NCI-H146 (cell line): ENCODE results near the gene FOXO1.
A peak's percentile ranks its signal among the peaks of the same experiment; 100 is the strongest.
"Not testable (repeated sequence)": the region's sequence is repeated elsewhere in the genome, so short reads cannot be mapped to it uniquely, and the experiment has no call there.

ENCODE experiments used
- DNase-seq: peaks from one replicate; lab custom pipeline; 2025; lab: John Stamatoyannopoulos, UW

FOXO1 gene

GRCh38 chr13:40666045-40666932, at the start of gene FOXO1:
FOXO1 (minus strand) TSS chr13:40666641; CDS start chr13:40666212, 429 bp downstream.
- DNase-seq: peak; percentile 78

DNA sequence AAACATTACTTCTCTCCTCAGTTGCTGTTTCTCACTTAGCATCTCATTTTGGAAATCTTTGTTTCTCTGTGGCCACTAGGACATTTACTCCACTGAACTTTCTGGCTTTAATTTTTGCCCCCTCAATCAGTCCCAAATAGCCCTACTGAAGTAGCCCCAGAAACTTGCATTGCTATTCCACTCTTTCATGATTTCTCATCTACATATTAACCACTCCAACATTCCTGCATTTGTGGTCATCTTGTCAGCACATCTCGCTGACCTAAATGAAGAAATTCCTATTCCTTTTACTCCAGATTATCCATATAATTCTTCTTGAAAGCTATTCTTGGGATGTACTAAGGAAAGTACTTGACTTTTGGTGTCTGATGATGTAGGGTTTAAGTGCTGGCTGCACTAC, 48.0 kb upstream of the FOXO1 start:
- not testable (repeated sequence) for DNase-seq

GRCh38 chr13:40706439-40706838, 40.0 kb upstream of the FOXO1 start:
- no peak for DNase-seq

GRCh38 chr13:40697711-40698110, 31.3 kb upstream of the FOXO1 start:
- DNase-seq: no peak

DNA sequence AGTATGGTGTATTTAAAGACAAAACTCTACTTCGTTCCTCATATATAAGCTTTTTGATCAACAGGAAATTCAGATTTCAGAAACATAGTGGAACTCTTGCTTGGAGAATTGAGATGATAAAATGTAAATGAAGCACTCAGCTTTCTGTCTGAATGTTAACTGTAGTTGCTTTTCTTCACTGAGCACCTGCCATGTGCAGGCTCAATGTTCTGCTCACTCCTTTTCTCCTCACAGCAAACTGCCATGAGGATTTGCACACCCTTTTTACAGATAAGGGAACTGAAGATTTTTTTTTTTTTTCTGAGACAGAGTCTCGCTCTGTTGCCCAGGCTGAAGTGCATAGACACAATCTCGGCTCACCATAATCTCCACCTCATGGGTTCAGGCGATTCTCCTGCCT, 28.0 kb upstream of the FOXO1 start:
- no peak for DNase-seq

DNA sequence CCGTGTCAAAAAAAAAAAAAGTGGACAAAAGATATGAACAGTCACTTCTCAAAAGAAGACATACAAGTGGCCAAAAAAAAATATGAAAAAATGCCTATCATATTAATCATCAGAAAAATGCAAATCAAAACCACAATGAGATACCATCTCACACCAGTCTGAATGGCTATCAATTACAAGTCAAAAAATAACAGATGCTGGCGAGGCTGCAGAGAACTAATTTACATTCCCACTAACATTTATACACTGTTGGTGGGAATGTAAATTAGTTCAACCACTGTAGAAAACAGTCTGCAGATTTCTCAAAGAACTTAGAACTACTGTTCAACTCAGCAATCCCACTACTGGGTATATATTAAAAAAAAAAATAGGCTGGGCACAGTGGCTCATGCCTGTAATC, 26.5 kb upstream of the FOXO1 start:
- no peak for DNase-seq

DNA sequence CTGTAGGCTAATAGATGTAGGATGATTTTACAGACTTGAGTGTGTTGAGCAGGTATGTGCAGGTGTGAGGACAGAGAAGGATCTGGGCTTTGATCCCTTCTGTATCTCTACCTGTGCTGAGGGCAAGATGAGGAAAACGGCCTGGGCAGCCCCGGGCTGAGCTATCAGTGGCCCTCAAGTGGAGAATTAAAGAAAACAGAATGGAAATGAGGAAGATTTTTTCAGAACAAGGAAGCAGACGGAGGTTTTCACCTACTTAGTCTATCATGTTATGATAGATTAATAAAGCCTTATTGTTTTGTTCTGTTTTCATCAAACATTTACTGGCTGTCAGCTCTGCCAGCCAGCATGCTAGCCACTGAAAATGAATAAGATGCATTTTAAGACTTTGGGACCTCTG, 22.3 kb upstream of the FOXO1 start:
- no peak for DNase-seq

GRCh38 chr13:40682449-40683240, 16.2 kb upstream of the FOXO1 start:
- DNase-seq: peak; percentile 8

DNA sequence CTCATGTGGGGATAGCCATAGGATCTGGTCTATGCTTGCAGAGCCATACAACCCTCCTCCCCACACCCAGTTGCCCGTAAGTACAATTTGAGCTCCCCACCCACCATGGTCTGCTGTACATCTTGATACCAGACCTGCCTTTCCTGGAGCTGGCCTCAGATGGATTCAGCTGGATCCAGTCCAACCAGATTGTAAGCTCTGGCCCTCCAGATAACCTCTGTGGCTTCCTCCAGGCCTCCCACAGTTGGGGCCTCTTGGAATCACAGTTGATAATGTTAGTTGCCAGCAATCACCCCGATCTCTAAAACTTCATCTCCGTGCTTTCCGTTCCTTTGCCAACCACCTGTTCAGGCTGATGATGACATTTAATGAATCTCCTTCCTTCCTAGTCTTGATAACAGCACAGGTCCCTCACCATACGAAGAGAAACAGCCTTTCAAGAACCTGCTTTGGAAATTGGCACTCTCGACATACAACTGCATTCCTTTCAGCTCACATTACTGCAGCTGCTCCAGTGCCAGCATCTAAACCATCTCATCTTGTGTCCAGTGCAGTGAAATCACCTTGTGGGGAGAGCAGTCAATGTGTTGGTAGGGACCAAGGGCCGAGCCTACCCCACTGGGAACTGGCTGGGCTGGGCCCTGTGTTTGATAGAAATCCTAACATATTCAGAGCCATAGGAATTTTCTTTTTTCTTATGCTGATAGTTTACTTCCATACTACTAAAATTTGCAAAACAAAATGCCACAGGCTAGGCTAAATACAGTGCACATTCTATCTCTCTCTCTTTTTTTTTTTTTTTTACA, 15.1 kb upstream of the FOXO1 start:
- DNase-seq: no peak

GRCh38 chr13:40680659-40681323, 14.3 kb upstream of the FOXO1 start:
- peak; percentile 55 for DNase-seq

DNA sequence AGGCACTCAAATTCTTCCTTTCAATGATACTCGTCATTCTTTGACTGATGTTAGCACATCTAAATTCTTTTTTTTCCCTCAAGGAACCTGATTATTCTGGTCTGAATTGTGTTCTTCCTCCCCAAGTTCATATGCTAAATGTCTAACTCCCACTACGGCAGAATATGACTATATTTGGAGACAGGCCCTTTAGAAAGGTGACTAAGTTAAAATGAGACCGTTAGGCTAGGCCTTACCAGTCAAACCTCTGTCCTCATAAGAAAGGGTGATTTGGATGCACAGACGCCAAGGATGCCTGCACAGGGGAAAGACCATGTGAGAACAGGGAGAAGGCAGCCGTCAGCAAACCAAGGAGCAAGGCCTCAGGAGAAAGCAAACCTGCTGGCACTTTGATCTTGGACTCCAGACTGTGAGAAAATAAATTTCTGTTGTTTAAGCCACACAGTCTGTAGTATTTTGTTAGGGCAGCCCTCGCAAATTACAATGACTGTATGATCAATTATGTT, 13.1 kb upstream of the FOXO1 start:
- no peak for DNase-seq

DNA sequence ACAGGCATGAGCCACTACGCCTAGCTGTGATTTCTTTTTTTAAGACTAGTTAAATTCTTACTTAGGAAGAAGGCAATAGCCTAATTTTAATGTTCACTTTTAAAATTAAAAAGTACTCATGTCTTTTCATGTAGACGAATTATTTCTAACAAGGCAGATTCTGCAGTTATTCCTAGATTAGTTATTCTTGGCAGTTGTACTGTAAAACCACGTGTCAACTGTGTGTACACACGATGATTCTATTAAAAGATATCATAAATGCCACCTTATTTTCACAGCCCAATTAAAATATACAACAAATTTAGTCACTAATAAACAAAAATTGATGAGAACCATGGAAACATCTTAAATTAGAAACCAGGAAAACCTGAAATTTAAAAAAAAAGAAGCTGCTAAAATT, 10.6 kb upstream of the FOXO1 start:
- no peak for DNase-seq

DNA sequence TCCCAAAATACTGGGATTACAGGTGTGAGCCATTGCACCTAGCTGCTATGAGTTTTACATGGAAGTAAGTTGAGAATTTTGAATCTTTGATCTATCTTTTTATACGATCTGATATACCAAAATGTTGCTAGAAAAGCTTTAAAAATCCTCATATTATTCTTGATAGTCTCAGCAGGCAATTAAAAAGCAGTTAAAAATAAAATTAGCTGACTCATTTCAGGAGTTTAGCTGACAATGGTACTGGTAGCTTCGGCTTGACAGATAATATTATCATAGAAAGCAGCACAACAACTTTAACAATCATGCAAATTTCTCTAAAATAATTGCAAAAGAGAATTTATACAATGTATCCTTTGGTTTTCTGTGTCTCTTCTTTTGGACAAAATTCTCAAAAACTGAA, 9.6 kb upstream of the FOXO1 start:
- DNase-seq: no peak

DNA sequence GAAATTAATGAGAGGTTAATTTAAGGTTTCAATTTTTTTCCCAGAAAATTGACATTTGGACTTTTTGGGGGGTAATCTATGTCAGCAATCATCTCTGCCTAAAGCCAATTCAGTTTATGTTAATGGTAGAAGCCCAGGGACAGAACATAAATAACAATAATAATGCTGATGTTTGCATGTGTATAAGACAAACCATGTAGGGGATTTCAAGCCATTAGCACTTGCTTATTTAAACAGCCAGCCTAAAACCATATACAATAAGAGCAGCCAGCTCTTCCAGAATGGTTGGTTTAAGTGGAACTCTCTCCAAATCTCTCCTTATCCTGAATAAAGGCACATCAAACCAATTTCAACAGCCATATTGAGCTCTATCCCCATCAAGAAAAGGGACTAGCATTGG, 7.0 kb upstream of the FOXO1 start:
- no peak for DNase-seq

GRCh38 chr13:40672765-40673397, 6.4 kb upstream of the FOXO1 start:
- no peak for DNase-seq

- no peak for DNase-seq
Measured at GRCh38 chr13:40671956-40672764, 5.7 kb upstream of the FOXO1 start.

DNA sequence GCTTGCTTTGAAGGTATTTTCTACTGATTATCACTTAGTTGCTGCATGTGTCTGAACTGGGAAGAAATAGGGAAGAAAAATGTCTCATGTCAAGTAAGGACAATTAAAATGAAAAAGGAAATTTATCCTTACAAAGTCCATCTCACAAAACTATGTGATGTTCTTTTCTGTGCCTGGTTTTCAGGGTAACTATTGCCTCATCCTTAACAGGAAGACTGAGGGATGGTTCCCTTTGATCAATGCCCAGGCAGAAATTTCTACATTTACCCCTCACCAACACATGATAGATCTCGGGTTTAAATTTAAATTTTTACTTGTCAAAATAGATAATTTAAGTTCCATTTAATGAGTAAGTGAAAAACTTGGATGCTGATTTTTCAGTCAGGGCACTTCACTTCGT, 3.9 kb upstream of the FOXO1 start:
- no peak for DNase-seq

DNA sequence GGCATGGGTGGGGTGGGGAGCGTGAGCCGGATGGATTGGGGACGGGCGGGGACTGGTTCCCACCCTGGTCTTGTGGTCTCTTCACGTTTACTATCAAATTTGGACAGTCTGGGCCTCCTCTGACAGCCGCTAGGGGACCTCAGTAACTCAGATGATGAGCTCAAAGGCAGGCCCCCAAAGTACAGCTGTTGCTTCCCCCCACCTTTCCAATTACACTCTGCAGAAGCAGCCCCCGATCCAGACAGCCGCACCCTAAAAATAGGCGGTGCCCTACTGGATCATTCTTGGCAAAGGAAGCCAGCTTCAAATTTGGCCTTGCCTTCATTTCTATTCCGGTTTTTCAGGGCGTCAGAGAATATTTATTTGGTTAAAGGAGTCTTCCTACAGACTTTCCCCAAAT, 1.9 kb upstream of the FOXO1 start:
- no peak for DNase-seq

DNA sequence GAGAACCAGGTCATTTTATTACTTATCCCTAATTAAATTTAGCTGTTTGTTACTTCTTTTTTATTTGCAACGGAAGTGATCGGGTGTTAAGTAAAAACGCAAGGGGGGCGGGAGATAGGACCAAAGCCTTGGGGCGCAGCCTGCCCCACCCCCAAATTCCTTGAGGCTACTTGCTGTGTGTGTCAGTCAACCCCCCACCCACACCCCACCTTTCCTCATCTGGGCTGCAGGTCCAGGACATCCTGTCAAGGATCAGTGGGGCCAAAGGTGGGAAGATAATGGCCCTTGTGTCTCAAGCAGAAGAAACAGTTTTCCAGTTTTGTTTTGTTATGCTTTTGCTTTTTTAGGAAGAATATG, 1.2 kb upstream of the FOXO1 start:
- DNase-seq: no peak

- peak; percentile 54 for DNase-seq
Measured at GRCh38 chr13:40666933-40667621, 636 bp upstream of the FOXO1 start.
